Activated CD8-positive, alpha-beta memory T cell treated with anti-CD3 and anti-CD28 coated beads for 36 hours (primary cell): ENCODE measurements around the gene SMCO3. TPM values are rescaled to one million over a fixed set of nuclear protein-coding genes. Genes with fewer than 3 reads are reported as not detected.

ENCODE experiments used
- CTCF ChIA-PET: fragments of 350-600 bp; sonication (Branson Sonifier 250); formaldehyde crosslinking; loops from one replicate; lab custom pipeline; 2021; ENCODE audit warnings: antibody characterized with exemption; lab: Charles Lee
- POLR2A ChIA-PET: fragments of 350-600 bp; sonication (Branson Sonifier 250); formaldehyde crosslinking; loops from one replicate; lab custom pipeline; 2021; ENCODE audit warnings: antibody characterized with exemption; lab: Charles Lee
- total RNA-seq, 2 experiments: library from RNA; stranded (reverse); gene quantifications; one replicate each; pipeline ENCODE4 v1.2.3, GENCODE V29; 2021

The SMCO3 gene
- total RNA-seq, 2 experiments from 2014 or later: not detected

GRCh38 chr12:14834509-14834908, 20.5 kb upstream of the SMCO3 start:
- ChIA-PET POLR2A (no interaction called here), CTCF (no interaction called here)

GRCh38 chr12:14833952-14834351, 20.0 kb upstream of the SMCO3 start:
- ChIA-PET POLR2A (no interaction called here), CTCF (no interaction called here)

GRCh38 chr12:14833336-14833735, 19.4 kb upstream of the SMCO3 start:
- POLR2A ChIA-PET: no interaction called here
- CTCF ChIA-PET: no interaction called here

- POLR2A ChIA-PET: no interaction called here
- CTCF ChIA-PET: interaction anchor here (1.8 kb wide), 1 partner anchor 167 kb away, joined by 4 read pairs; no protein-coding TSS in a partner anchor
Measured at GRCh38 chr12:14828892-14829291, 14.9 kb upstream of the SMCO3 start.

GRCh38 chr12:14827043-14827442, 13.1 kb upstream of the SMCO3 start:
- POLR2A ChIA-PET: no interaction called here
- CTCF ChIA-PET: no interaction called here

- ChIA-PET POLR2A (no interaction called here), CTCF (no interaction called here)
Measured at GRCh38 chr12:14826491-14826890, 12.5 kb upstream of the SMCO3 start.

GRCh38 chr12:14825256-14825655, 11.3 kb upstream of the SMCO3 start:
- ChIA-PET POLR2A (no interaction called here), CTCF (no interaction called here)

- POLR2A ChIA-PET: interaction anchor here (0.6 kb wide), 1 partner anchor 22 kb away, joined by 4 read pairs; no protein-coding TSS in a partner anchor
- CTCF ChIA-PET: no interaction called here
Measured at GRCh38 chr12:14824012-14824634, 10.1 kb upstream of the SMCO3 start.

- ChIA-PET POLR2A (no interaction called here), CTCF (no interaction called here)
Measured at GRCh38 chr12:14811486-14811885, 2.5 kb downstream of the SMCO3 start.

- ChIA-PET CTCF (no interaction called here), POLR2A (no interaction called here)
Measured at GRCh38 chr12:14810953-14811483, 3.0 kb downstream of the SMCO3 start.

- ChIA-PET CTCF (interaction anchor here (0.7 kb wide), 1 partner anchor 8 kb away, joined by 3 read pairs; no protein-coding TSS in a partner anchor), POLR2A (no interaction called here)
Measured at GRCh38 chr12:14810167-14810952, 3.6 kb downstream of the SMCO3 start.

GRCh38 chr12:14803830-14804160, 10.2 kb downstream of the SMCO3 start:
- POLR2A ChIA-PET: interaction anchor here (0.6 to 4.6 kb wide), 3 partner anchors 29 to 416 kb away, joined by 3 to 45 read pairs (median 27); a partner anchor contains a TSS
- CTCF ChIA-PET: interaction anchor here (1.3 to 2.1 kb wide), 2 partner anchors 29 to 191 kb away, joined by 4 to 7 read pairs; no protein-coding TSS in a partner anchor

GRCh38 chr12:14803011-14803829, 10.8 kb downstream of the SMCO3 start, which contains the start of the genes C12orf60 and WBP11:
Gene C12orf60, plus strand, starts transcription at chr12:14803670. Its CDS starts 19,266 bp downstream, at chr12:14822936.
Gene WBP11, minus strand, starts transcription at chr12:14803478. Its CDS starts 2,095 bp downstream, at chr12:14801383.
- ChIA-PET CTCF (interaction anchor here (0.7 to 2.1 kb wide), 4 partner anchors 28 to 192 kb away, joined by 3 to 7 read pairs (median 4); a partner anchor contains a TSS), POLR2A (interaction anchor here (0.6 to 4.6 kb wide), 3 partner anchors 29 to 415 kb away, joined by 3 to 45 read pairs (median 27); a partner anchor contains a TSS)

- ChIA-PET POLR2A (interaction anchor here (3.0 to 4.6 kb wide), 2 partner anchors 28 to 32 kb away, joined by 27 to 45 read pairs; a partner anchor contains a TSS), CTCF (interaction anchor here (0.7 to 2.1 kb wide), 5 partner anchors 10 to 192 kb away, joined by 3 to 7 read pairs (median 3); a partner anchor contains a TSS)
Measured at GRCh38 chr12:14802721-14803010, 11.3 kb downstream of the SMCO3 start.

GRCh38 chr12:14802247-14802646, 11.7 kb downstream of the SMCO3 start:
- ChIA-PET POLR2A (interaction anchor here (0.7 to 4.6 kb wide), 3 partner anchors 22 to 32 kb away, joined by 4 to 45 read pairs (median 27); a partner anchor contains a TSS), CTCF (interaction anchor here (0.6 to 2.1 kb wide), 5 partner anchors 10 to 193 kb away, joined by 3 to 7 read pairs (median 3); a partner anchor contains a TSS)

GRCh38 chr12:14795028-14795448, 18.9 kb downstream of the SMCO3 start:
- ChIA-PET CTCF (no interaction called here), POLR2A (interaction anchor here (0.6 kb wide), 1 partner anchor 1041 kb away, joined by 4 read pairs; no protein-coding TSS in a partner anchor)

GRCh38 chr12:14785568-14785967, 28.4 kb downstream of the SMCO3 start:
- CTCF ChIA-PET: no interaction called here
- POLR2A ChIA-PET: no interaction called here

GRCh38 chr12:14784471-14784870, 29.5 kb downstream of the SMCO3 start:
- CTCF ChIA-PET: interaction anchor here (1.0 kb wide), 1 partner anchor 21 kb away, joined by 3 read pairs; no protein-coding TSS in a partner anchor
- POLR2A ChIA-PET: interaction anchor here (0.7 to 1.1 kb wide), 2 partner anchors 9 to 588 kb away, joined by 3 to 5 read pairs; no protein-coding TSS in a partner anchor

- ChIA-PET CTCF (no interaction called here), POLR2A (no interaction called here)
Measured at GRCh38 chr12:14782756-14783155, 31.2 kb downstream of the SMCO3 start.
